ENCODE measurements around the gene GALP. TPM values are rescaled to one million over a fixed set of nuclear protein-coding genes. Genes with fewer than 3 reads are reported as not detected.

Gene GALP
- total and polyA plus RNA-seq, 4 donors: 0.08 to 0.63 TPM; not detected in 2

DNA sequence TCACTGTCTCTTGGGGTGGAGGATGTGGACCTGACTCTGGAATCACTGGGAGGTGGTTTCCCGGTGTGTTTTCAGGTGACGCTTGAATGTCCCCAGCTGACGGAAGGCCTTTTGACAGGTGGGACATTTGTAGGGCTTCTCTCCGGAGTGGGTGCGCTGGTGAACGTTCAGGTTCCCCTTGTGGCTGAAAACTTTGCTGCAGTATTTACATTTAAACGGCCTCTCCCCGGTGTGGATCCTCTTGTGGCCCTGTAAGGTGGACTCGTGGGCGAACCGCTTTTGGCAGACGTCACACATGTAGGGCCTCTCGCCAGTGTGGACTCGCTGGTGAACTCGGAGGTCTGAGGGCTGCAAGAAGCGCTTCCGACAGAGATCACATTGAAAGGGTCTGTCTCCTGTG is 14.0 kb downstream of the GALP start (continued):
- TF ChIP-seq, protein P1, sequence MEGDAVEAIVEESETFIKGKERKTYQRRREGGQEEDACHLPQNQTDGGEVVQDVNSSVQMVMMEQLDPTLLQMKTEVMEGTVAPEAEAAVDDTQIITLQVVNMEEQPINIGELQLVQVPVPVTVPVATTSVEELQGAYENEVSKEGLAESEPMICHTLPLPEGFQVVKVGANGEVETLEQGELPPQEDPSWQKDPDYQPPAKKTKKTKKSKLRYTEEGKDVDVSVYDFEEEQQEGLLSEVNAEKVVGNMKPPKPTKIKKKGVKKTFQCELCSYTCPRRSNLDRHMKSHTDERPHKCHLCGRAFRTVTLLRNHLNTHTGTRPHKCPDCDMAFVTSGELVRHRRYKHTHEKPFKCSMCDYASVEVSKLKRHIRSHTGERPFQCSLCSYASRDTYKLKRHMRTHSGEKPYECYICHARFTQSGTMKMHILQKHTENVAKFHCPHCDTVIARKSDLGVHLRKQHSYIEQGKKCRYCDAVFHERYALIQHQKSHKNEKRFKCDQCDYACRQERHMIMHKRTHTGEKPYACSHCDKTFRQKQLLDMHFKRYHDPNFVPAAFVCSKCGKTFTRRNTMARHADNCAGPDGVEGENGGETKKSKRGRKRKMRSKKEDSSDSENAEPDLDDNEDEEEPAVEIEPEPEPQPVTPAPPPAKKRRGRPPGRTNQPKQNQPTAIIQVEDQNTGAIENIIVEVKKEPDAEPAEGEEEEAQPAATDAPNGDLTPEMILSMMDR (IDR thresholded peaks at IDR 0.05; ENCODE audit: low read depth, low read length, missing input control): no peak
- TF ChIP-seq FOXA2 (IDR thresholded peaks at IDR 0.05): no peak
- no peak for TF ChIP-seq HNF4A (conservative IDR thresholded peaks at IDR 0.05)

DNA sequence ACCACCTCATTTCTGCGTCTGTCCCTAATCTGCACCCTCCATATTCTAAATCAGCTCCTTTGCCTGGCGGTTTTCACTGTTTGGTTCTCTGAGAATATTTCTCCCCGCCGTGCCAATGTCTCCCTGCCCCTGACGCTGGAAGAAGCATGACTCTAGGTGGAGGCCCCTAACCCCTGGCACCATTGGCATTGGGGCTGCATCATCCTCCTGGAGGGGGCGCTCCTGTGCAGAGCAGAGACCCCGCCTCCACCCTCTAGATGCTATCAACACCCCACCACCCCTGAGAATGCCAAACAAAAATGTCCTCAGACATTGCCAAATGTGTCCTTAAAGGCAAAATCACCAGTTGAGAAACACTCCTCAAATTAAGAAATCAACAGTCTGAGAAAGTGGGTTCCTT is 15.3 kb downstream of the GALP start:
- H3K27me3 ChIP-seq (ENCODE audit: control insufficient read depth in 4 of 4, insufficient read depth in 4 of 4, low read length in 3 of 4): no peaks in the 10 kb centered on the region
- no peak overlapping the region for H3K4me3 ChIP-seq (ENCODE audit: low read depth in 1 of 3, low read length in 3 of 3)
- H3K9ac ChIP-seq (ENCODE audit: low read depth in 1 of 2, low read length in 2 of 2): no peak overlapping the region
- 82% methylated on average over 7 of the region's 7 CpGs for WGBS
- H3K9me3 ChIP-seq (ENCODE audit: control insufficient read depth in 4 of 4, low read length in 3 of 4): no peaks in the 10 kb centered on the region
- no peaks in the 10 kb centered on the region for H3K4me1 ChIP-seq (ENCODE audit: control insufficient read depth in 4 of 4, insufficient read depth in 4 of 4, low read length in 3 of 4)
- no peak for DNase-seq (ENCODE audit: low spot score)
- H3K27ac ChIP-seq (ENCODE audit: low read depth in 1 of 2, low read length in 2 of 2): no peak overlapping the region
- no peaks in the 10 kb centered on the region for H3K36me3 ChIP-seq (ENCODE audit: control insufficient read depth in 4 of 4, insufficient read depth in 3 of 4, low read depth in 1 of 4, low read length in 3 of 4)
- TF ChIP-seq YY1 (IDR thresholded peaks at IDR 0.05): no peak
- no peak for TF ChIP-seq EGR1 (IDR thresholded peaks at IDR 0.05; ENCODE audit: low read depth in 2 of 2)
- TF ChIP-seq, protein P1 (IDR thresholded peaks at IDR 0.05; ENCODE audit: low read depth, low read length, missing input control): no peak
- TF ChIP-seq HNF4A (conservative IDR thresholded peaks at IDR 0.05): no peak
- TF ChIP-seq, protein P2, sequence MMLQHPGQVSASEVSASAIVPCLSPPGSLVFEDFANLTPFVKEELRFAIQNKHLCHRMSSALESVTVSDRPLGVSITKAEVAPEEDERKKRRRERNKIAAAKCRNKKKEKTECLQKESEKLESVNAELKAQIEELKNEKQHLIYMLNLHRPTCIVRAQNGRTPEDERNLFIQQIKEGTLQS (IDR thresholded peaks at IDR 0.05): no peak
- TF ChIP-seq FOXA2 (IDR thresholded peaks at IDR 0.05): no peak
- TF ChIP-seq FOXA1 (IDR thresholded peaks at IDR 0.05): no peak
- TF ChIP-seq HNF4G (IDR thresholded peaks at IDR 0.05): no peak
- TF ChIP-seq SP1 (IDR thresholded peaks at IDR 0.05): no peak
- no peak for TF ChIP-seq JUND (IDR thresholded peaks at IDR 0.05)
- TF ChIP-seq, protein P3, sequence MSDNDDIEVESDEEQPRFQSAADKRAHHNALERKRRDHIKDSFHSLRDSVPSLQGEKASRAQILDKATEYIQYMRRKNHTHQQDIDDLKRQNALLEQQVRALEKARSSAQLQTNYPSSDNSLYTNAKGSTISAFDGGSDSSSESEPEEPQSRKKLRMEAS (IDR thresholded peaks at IDR 0.05): no peak
- no peak for TF ChIP-seq RAD21 (IDR thresholded peaks at IDR 0.05)
- no peak for TF ChIP-seq TAF1 (conservative IDR thresholded peaks at IDR 0.05)

DNA sequence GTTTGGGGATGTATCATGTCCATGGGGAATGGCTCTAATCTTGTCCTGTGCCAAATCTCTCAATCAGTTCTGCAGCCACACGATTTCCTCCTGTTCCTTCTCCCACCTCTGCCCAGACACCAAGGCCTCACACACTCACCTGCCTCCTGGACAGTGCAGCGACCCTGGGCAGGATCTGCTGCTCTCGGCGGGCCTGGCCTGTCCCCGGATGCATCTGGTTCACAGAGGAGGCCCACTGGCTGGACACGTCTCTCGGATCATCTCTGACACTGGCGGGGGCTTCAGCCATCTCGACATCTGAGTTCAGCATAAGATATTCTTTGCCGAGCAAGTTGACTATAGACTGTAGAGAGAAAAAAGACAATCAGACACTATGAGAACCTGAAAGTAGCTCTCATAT is 15.9 kb downstream of the GALP start:
- no peak for DNase-seq (ENCODE audit: low spot score)
- no peak overlapping the region for H3K27ac ChIP-seq (ENCODE audit: low read depth in 1 of 2, low read length in 2 of 2)
- H3K36me3 ChIP-seq (ENCODE audit: control insufficient read depth in 4 of 4, insufficient read depth in 3 of 4, low read depth in 1 of 4, low read length in 3 of 4): no peaks in the 10 kb centered on the region
- WGBS: 85% methylated on average over 10 of the region's 10 CpGs
- no peaks in the 10 kb centered on the region for H3K9me3 ChIP-seq (ENCODE audit: control insufficient read depth in 4 of 4, low read length in 3 of 4)
- H3K4me1 ChIP-seq (ENCODE audit: control insufficient read depth in 4 of 4, insufficient read depth in 4 of 4, low read length in 3 of 4): no peaks in the 10 kb centered on the region
- TF ChIP-seq RXRA (IDR thresholded peaks at IDR 0.05) (no peak), EGR1 (IDR thresholded peaks at IDR 0.05; ENCODE audit: low read depth in 2 of 2) (no peak), TAF1 (conservative IDR thresholded peaks at IDR 0.05) (no peak), RAD21 (IDR thresholded peaks at IDR 0.05) (no peak), HNF4G (IDR thresholded peaks at IDR 0.05) (no peak), SP1 (IDR thresholded peaks at IDR 0.05) (no peak), JUND (IDR thresholded peaks at IDR 0.05) (no peak), FOXA1 (IDR thresholded peaks at IDR 0.05) (no peak), HNF4A (conservative IDR thresholded peaks at IDR 0.05) (no peak), GABPA (IDR thresholded peaks at IDR 0.05 in 1 of 2, conservative IDR thresholded peaks at IDR 0.05 in 1 of 2) (no peak)
- TF ChIP-seq, protein P1 (IDR thresholded peaks at IDR 0.05; ENCODE audit: low read depth, low read length, missing input control): no peak
- TF ChIP-seq, protein P4, sequence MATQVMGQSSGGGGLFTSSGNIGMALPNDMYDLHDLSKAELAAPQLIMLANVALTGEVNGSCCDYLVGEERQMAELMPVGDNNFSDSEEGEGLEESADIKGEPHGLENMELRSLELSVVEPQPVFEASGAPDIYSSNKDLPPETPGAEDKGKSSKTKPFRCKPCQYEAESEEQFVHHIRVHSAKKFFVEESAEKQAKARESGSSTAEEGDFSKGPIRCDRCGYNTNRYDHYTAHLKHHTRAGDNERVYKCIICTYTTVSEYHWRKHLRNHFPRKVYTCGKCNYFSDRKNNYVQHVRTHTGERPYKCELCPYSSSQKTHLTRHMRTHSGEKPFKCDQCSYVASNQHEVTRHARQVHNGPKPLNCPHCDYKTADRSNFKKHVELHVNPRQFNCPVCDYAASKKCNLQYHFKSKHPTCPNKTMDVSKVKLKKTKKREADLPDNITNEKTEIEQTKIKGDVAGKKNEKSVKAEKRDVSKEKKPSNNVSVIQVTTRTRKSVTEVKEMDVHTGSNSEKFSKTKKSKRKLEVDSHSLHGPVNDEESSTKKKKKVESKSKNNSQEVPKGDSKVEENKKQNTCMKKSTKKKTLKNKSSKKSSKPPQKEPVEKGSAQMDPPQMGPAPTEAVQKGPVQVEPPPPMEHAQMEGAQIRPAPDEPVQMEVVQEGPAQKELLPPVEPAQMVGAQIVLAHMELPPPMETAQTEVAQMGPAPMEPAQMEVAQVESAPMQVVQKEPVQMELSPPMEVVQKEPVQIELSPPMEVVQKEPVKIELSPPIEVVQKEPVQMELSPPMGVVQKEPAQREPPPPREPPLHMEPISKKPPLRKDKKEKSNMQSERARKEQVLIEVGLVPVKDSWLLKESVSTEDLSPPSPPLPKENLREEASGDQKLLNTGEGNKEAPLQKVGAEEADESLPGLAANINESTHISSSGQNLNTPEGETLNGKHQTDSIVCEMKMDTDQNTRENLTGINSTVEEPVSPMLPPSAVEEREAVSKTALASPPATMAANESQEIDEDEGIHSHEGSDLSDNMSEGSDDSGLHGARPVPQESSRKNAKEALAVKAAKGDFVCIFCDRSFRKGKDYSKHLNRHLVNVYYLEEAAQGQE (IDR thresholded peaks at IDR 0.05): no peak
- H3K4me3 ChIP-seq (ENCODE audit: low read depth in 1 of 3, low read length in 3 of 3): no peak overlapping the region
- H3K9ac ChIP-seq (ENCODE audit: low read depth in 1 of 2, low read length in 2 of 2): no peak overlapping the region
- no peaks in the 10 kb centered on the region for H3K27me3 ChIP-seq (ENCODE audit: control insufficient read depth in 4 of 4, insufficient read depth in 4 of 4, low read length in 3 of 4)
